ENCODE results near the gene CACNA1G.

The CACNA1G gene

GRCh38 chr17:50560185-50560824, at the start of gene CACNA1G:
TSS of gene CACNA1G (plus strand) at chr17:50560715. CDS start at chr17:50561460, 745 bp downstream.
- DNase-seq (ENCODE audit: low spot score), result peak; percentile 81

DNA sequence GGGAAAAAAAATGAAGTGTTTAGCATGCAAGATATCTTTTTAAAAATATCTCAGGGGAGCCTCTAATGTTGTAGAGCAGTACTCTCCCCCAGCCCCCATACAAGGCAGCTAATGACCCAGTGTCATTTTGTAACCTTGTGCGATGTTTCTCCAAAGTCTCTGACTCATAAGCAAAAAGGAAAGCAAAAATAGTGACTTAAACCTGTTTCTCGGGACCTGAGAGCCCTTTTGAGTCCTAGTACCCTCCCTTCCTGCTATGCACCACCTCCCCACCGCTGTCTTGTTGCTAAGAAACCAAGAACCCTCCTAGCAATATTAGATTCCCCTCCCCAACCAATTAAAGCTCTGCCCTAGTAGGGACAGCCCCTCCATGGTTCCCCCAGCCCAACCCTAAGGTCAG, 49.5 kb upstream of the CACNA1G start:
- DNase-seq (ENCODE audit: low spot score), result no peak

DNA sequence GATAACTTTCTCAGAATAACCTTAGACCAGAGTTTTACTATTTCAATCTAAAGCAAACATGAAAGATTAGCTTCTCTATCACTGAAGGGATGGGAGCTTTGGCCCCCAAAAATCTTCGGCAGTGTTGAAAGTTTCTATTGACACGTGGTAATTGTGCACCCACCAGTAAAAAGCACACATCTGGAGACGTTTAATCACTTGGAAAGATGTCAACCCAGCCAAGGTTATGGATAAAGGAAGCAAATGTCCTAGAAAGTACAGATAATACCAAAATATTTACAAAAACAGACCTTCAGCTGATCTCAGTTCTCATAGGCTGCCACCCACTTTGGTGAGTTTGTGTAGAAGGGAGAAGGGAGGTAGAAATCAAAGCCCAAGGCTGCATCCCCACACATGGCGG, 47.0 kb upstream of the CACNA1G start:
- DNase-seq (ENCODE audit: low spot score), result no peak

DNA sequence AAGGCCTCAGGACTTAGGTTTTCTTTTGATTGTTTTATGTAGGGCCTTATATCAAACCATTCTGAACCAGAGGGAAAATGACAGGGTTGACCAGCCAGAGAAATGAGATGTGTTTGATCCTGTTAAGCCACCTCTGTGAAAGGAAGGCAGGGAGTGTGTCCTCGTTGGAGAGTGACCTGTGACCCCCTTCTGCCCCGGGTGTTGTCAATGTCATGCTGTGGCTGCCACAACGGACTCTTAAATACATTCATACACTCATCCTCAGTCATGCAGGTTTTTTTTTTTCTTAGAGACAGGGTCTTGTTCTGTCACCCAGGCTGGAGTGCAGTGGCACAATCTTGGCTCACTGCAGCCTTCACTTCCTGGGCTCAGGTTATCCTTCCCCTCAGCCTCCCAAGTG, 46.1 kb upstream of the CACNA1G start:
- no peak for DNase-seq (ENCODE audit: low spot score)

DNA sequence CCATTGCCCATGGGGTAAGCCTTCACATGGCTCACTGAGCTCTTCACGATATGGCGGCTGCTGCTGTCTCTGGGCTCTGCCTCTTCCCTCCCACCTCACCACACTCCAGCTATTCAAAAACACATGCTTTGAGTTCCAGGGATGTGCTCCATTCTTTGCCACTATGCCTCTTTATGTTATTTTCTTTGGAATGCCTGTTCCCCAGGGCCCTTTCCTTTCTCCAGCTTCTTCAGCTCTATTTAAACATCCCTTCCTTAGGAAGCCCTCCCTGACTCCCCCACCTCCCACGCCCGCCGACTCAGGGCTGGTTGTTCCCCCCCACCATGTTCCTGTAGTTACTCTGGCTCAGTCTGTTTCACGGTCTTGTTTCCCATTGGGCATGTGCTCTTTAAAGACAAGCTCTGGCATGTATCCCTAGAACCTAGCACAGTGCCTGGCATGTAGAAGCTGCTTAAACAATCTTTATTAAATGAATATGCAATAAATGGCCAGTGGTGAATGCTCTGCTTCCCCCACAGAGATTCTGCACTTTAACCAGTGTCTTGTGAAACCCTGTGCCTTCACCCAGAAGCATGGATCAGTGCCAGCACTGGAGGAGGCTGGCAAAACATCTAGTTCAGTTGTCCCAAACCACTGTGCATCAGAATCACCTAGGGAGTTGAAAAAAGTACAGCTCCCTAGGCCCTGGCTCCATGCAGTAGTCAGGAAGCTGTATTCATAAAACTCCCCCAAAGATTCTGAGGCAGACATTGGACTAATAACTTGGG, 45.4 kb upstream of the CACNA1G start:
- no peak for DNase-seq (ENCODE audit: low spot score)

- no peak for DNase-seq (ENCODE audit: low spot score)
These were observed 43.5 kb upstream of the CACNA1G start for GRCh38 chr17:50517011-50517410.

- no peak for DNase-seq (ENCODE audit: low spot score)
These were observed 42.8 kb upstream of the CACNA1G start for GRCh38 chr17:50517504-50518383.

- DNase-seq (ENCODE audit: low spot score), result no peak
These were observed 42.0 kb upstream of the CACNA1G start for GRCh38 chr17:50518384-50519023.

GRCh38 chr17:50519141-50519834, 41.2 kb upstream of the CACNA1G start:
- no peak for DNase-seq (ENCODE audit: low spot score)

DNA sequence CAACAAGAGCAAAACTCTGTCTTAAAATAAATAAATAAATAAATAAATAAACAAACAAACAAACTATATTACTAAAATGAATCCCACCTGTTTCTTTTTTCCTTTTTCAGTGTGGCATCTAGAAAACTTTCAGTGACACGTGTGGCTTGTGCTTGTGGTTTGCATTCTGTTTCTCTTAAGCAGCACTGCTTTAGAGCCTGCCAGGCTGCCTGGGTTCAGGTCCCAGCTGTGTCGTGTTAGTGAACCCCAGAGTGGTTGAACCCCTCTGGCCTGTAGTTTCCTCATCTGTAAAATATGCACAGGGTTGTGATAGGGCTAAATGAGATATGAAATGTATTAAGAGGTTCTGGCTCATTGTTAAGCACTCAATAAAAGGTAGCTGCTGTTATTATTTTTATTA, 40.0 kb upstream of the CACNA1G start:
- no peak for DNase-seq (ENCODE audit: low spot score)

DNA sequence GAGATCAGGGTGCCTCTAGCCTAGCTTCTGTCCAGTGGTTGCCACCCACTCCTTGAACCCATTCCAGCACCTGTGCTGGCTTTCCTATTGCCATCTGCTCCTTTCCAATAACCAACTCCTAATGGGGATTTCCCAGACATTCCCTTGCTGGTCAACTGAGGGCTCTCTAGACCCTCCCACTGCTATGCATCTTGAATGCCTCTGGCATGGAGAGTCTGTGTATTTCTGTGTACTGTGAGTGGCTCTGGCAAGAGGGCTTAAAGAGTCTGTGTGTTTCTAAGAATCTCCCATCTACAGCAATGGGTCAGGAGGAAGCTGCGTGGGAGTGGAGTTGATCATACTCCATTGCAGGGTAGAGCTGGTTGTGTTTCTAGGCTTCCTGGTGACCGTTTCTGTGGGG, 39.0 kb upstream of the CACNA1G start:
- DNase-seq (ENCODE audit: low spot score), result no peak

GRCh38 chr17:50522766-50523165, 37.7 kb upstream of the CACNA1G start:
- no peak for DNase-seq (ENCODE audit: low spot score)

GRCh38 chr17:50523208-50523607, 37.3 kb upstream of the CACNA1G start:
- no peak for DNase-seq (ENCODE audit: low spot score)

DNA sequence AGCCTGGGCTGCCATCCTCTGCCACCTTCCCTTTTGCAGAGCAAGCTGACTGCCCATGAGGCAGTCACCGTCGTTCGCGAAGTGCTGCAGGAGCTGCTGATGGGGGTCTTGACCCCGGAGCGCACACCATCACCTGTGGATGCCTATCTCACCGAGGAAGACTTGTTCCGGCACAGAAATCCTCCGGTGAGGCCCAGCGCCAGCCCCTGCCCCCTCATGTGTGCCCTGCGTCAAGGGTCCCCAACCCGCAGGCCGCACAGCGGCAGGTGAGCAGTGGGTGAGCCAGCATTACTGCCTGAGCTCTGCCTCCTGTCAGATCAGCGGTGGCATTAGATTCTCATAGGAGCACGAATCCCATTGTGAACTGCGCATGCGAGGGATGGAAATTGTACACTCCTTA, 35.7 kb upstream of the CACNA1G start:
- DNase-seq (ENCODE audit: low spot score), result no peak

DNA sequence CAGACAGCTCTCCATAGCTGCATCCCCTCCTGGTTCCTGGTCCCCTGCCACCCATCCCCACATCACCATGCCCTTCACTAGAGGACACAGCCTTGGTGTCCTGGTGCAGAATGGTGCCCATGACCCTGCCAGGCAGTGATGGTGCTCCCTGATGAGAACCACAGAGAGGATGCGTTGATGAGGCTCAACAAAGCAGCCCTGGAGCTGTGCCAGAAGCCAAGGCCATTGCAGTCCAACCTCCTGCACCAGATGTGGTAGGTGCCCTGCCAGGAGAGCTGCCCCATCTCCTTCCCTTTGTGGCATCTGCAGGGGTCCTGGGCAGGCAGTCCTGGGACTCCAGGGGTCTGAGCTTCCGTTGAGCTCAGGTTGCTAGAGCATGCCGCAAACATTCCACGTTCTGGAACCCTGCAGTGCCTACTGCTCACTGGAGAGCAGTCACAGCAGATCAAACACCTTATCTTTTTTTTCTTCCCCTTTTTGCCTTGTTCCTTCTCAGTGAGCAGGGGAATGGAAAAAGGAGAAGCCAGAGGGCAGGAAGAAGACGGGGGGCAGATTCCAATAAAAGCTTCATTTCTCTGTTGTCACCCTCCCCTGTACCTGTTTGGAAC, 33.3 kb upstream of the CACNA1G start:
- no peak for DNase-seq (ENCODE audit: low spot score)

DNA sequence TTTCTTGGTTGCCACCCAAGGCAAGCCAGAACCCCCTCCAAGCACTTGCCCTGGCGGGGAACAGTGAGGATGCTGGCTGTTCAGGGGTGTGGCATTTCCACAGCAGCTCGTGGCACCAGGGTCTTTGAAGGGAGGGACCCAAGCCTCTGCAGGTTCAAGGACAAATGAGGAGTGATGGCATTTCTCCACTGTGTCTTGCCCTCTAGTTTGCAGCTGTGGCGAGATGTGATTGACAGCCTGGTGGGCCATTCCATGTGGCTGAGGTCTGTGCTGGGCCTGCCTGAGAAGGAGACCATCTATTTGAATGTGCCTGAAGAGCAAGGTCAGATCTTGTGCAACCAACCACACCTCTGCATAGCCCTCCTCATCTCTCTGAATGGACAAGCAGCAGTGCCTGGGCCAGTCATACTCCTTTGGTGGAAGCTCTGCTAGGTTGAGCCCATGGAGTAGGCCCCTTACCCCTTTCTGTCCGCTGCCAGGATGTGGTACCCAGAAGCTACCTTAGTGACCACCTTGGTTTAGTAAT, 32.5 kb upstream of the CACNA1G start:
- DNase-seq (ENCODE audit: low spot score), result no peak

- DNase-seq (ENCODE audit: low spot score), result no peak
These were observed 30.7 kb upstream of the CACNA1G start for GRCh38 chr17:50529849-50530248.

DNA sequence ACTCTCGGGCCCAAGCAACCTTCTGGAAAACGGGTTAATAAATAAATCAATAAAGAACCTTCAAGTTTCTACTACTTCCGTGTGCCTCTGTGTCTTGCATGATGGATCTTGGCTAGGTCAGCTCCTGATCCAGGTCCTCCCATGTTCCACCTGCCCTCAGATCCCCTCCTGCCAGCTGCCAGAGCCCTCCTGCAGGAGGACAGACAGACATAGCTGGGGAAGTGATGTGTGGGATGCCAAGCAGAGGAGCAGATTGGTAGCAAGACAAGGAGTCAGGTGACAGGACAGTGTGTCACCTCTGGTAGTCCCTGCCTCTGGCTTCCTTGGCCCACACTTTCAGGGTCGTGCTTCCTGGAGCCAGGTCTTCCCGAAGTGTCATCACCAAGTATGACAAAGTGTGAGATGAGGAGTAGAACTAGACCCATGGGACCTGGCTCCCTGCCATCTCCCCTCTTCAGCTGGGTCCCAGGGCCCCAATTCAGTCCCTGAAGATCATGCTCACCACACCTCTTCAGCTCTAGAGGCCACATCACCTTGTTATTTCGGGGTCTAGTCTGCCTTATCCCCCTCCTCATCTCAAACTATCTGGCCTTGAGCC, 29.0 kb upstream of the CACNA1G start:
- no peak for DNase-seq (ENCODE audit: low spot score)

DNA sequence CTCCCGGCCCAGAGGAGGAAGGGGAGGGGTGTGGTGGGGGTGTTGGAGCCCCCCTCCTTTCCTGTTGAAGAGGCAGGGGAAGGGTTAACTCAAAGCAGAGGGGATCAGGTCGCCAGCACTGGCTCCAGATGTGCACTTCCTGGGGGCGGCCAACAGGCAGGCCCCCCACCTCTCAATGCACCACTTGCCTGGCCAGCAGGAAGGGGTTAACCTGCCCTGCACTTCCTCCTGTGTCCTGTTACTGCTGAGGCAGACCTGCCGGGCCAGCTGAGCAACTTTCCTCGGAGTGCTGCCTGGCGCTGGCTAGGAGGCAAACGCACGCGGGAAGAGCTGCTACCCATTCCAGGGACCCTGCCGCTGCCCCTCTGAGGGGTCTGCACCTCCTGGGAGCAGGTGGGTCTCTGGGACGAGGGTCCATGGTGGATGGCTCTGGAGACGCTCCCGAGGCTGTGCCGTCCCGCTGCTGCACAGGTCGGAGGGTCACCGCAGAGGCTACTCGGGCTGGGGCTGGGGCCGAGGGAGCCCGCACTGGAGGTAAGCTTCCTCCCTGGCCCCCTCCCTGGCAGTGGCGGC, 28.0 kb upstream of the CACNA1G start, which contains the start of gene EPN3:
EPN3 (plus strand) TSS at position 284 of the 573 bp plus-strand sequence. CDS start 3,822 bp downstream, outside the sequence.
- no peak for DNase-seq (ENCODE audit: low spot score)

- no peak for DNase-seq (ENCODE audit: low spot score)
These were observed 27.3 kb upstream of the CACNA1G start for GRCh38 chr17:50533185-50533584.
